ENCODE data around the gene PCP4.

DNA sequence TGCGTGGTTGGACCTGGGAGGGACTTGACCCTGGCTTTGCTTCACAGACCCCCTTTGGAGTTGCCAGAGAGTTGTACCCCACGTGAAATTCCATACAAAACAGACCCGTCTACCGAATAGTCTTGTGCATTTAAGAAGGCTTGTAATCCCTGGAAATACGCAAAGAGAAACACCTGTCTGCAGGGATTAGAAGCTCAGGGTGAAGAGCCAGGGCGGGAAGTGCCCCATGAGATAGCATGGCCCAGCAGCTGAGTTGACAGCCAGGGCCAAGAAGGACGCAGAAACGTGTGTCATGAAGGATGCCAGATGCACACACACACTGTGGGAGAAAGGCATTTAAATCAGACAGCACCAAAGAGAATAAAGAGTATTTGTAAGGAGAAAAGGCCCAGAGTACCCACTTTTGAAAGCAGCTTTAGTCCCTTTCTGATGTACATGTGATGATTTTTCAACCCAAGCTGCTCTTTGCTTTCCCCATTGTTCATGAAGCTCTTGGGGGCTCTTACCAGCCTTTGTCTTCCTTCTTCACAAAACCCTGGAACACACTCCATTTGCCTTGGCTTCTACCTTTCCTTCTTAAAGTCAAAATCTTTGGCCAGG, 46.6 kb downstream of the PCP4 start:
- TF ChIP-seq, protein P1, sequence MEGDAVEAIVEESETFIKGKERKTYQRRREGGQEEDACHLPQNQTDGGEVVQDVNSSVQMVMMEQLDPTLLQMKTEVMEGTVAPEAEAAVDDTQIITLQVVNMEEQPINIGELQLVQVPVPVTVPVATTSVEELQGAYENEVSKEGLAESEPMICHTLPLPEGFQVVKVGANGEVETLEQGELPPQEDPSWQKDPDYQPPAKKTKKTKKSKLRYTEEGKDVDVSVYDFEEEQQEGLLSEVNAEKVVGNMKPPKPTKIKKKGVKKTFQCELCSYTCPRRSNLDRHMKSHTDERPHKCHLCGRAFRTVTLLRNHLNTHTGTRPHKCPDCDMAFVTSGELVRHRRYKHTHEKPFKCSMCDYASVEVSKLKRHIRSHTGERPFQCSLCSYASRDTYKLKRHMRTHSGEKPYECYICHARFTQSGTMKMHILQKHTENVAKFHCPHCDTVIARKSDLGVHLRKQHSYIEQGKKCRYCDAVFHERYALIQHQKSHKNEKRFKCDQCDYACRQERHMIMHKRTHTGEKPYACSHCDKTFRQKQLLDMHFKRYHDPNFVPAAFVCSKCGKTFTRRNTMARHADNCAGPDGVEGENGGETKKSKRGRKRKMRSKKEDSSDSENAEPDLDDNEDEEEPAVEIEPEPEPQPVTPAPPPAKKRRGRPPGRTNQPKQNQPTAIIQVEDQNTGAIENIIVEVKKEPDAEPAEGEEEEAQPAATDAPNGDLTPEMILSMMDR (IDR thresholded peaks at IDR 0.05 in 4 of 5, conservative IDR thresholded peaks at IDR 0.05 in 1 of 5) = no peak
- no peak for TF ChIP-seq POLR2A (IDR thresholded peaks at IDR 0.05)

Measured in gastrocnemius medialis (tissue), 4 donors.